ENCODE data around the gene SV2C.
A peak's percentile ranks its signal among the peaks of the same experiment; 100 is the strongest.
"Not testable (repeated sequence)": the region's sequence is repeated elsewhere in the genome, so short reads cannot be mapped to it uniquely, and the experiment has no call there.

The SV2C gene

DNA sequence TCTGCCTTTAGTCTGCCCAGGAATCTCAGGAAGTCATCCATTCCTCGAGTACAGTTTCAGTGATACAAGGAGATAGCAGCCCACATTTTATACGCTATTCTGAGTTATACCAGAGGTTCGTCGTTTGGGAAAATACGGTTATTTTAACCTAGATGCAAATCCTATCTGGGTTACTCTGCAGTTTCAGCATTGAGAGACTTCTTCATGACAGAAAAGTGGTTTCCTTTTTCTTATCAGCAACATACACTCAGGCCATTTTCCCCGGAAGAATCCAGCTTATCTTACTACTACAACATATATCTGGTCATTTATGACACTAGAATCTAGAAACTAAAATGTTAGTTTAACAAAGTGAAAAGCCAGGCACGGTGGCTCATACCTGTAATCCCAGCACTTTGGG lies 236.5 kb downstream of the SV2C start:
- Histone ChIP-seq H3K36me3 (ENCODE audit: insufficient read depth, low read length) (no peaks in the 10 kb centered on the region), H3K9ac (ENCODE audit: low read depth, low read length, poor library complexity, severe bottlenecking) (peak overlapping the region; percentile 2), H4K20me1 (ENCODE audit: insufficient read depth, low read length, poor library complexity, severe bottlenecking) (no peaks in the 10 kb centered on the region), H3K4me1 (ENCODE audit: insufficient read depth, low read length, poor library complexity, severe bottlenecking) (peaks cover 29% of the 10 kb centered on the region), H2AFZ (ENCODE audit: low read length) (no peak overlapping the region), H3K4me3 (ENCODE audit: low read length, poor library complexity, severe bottlenecking) (peak overlapping the region; percentile 57), H3F3A (ENCODE audit: low read depth) (no peaks in the 10 kb centered on the region), H3K4me2 (ENCODE audit: low read depth, low read length, poor library complexity, severe bottlenecking) (peak overlapping the region; percentile 68), H3K9me3 (ENCODE audit: insufficient read depth, low read depth, low read length) (no peaks in the 10 kb centered on the region), H3K9me2 (replicated peaks; ENCODE audit: low read depth, low read length) (no peaks in the 10 kb centered on the region), H3K79me2 (ENCODE audit: insufficient read depth, low read length) (no peaks in the 10 kb centered on the region), H3K27me3 (ENCODE audit: insufficient read depth, low read length, poor library complexity, severe bottlenecking) (no peaks in the 10 kb centered on the region)
- TF ChIP-seq CTCF (conservative IDR thresholded peaks at IDR 0.05; ENCODE audit: low read length) (no peak), EZH2phosphoT487 (IDR thresholded peaks at IDR 0.05; ENCODE audit: borderline replicate concordance) (no peak)

GRCh38 chr5:76323494-76323893 lies 240.3 kb downstream of the SV2C start:
- H3K4me3 ChIP-seq (ENCODE audit: low read length, poor library complexity, severe bottlenecking); H3K36me3 ChIP-seq (ENCODE audit: insufficient read depth, low read length); H2AFZ ChIP-seq (ENCODE audit: low read length); H3F3A ChIP-seq (ENCODE audit: low read depth); H3K79me2 ChIP-seq (ENCODE audit: insufficient read depth, low read length); H3K9me3 ChIP-seq (ENCODE audit: insufficient read depth, low read depth, low read length); H3K27me3 ChIP-seq (ENCODE audit: insufficient read depth, low read length, poor library complexity, severe bottlenecking); H3K9me2 ChIP-seq (replicated peaks; ENCODE audit: low read depth, low read length); H3K9ac ChIP-seq (ENCODE audit: low read depth, low read length, poor library complexity, severe bottlenecking); H4K20me1 ChIP-seq (ENCODE audit: insufficient read depth, low read length, poor library complexity, severe bottlenecking); H3K4me2 ChIP-seq (ENCODE audit: low read depth, low read length, poor library complexity, severe bottlenecking): not testable (repeated sequence)
- H3K4me1 ChIP-seq (ENCODE audit: insufficient read depth, low read length, poor library complexity, severe bottlenecking) = peaks cover 62% of the 10 kb centered on the region

GRCh38 chr5:76325326-76325725 lies 242.1 kb downstream of the SV2C start:
- H3K9me2 ChIP-seq (replicated peaks; ENCODE audit: low read depth, low read length) = no peaks in the 10 kb centered on the region
- no peaks in the 10 kb centered on the region for H3K27me3 ChIP-seq (ENCODE audit: insufficient read depth, low read length, poor library complexity, severe bottlenecking)
- H3K4me3 ChIP-seq (ENCODE audit: low read length, poor library complexity, severe bottlenecking) = peak overlapping the region; percentile 21
- no peak for TF ChIP-seq EZH2phosphoT487 (IDR thresholded peaks at IDR 0.05; ENCODE audit: borderline replicate concordance)
- no peak for TF ChIP-seq CTCF (conservative IDR thresholded peaks at IDR 0.05; ENCODE audit: low read length)
- H3K36me3 ChIP-seq (ENCODE audit: insufficient read depth, low read length) = no peaks in the 10 kb centered on the region
- H4K20me1 ChIP-seq (ENCODE audit: insufficient read depth, low read length, poor library complexity, severe bottlenecking) = no peaks in the 10 kb centered on the region
- H3K4me1 ChIP-seq (ENCODE audit: insufficient read depth, low read length, poor library complexity, severe bottlenecking) = peaks cover 56% of the 10 kb centered on the region
- H3K9me3 ChIP-seq (ENCODE audit: insufficient read depth, low read depth, low read length) = no peaks in the 10 kb centered on the region
- peak overlapping the region; percentile 24 for H3K9ac ChIP-seq (ENCODE audit: low read depth, low read length, poor library complexity, severe bottlenecking)
- H3F3A ChIP-seq (ENCODE audit: low read depth) = no peaks in the 10 kb centered on the region; the same call in 1 of the 2 replicates
- peak overlapping the region; percentile 65 for H3K4me2 ChIP-seq (ENCODE audit: low read depth, low read length, poor library complexity, severe bottlenecking)
- H3K79me2 ChIP-seq (ENCODE audit: insufficient read depth, low read length) = no peaks in the 10 kb centered on the region
- H2AFZ ChIP-seq (ENCODE audit: low read length) = peak overlapping the region; percentile 62; the same call in 1 of the 2 replicates

- H3K9ac ChIP-seq (ENCODE audit: low read depth, low read length, poor library complexity, severe bottlenecking) = peak overlapping the region; percentile 24
- no peaks in the 10 kb centered on the region for H3K36me3 ChIP-seq (ENCODE audit: insufficient read depth, low read length)
- no peaks in the 10 kb centered on the region for H3K79me2 ChIP-seq (ENCODE audit: insufficient read depth, low read length)
- peaks cover 54% of the 10 kb centered on the region for H3K4me1 ChIP-seq (ENCODE audit: insufficient read depth, low read length, poor library complexity, severe bottlenecking)
- H3K27me3 ChIP-seq (ENCODE audit: insufficient read depth, low read length, poor library complexity, severe bottlenecking) = no peaks in the 10 kb centered on the region
- no peak for TF ChIP-seq CTCF (conservative IDR thresholded peaks at IDR 0.05; ENCODE audit: low read length)
- TF ChIP-seq EZH2phosphoT487 (IDR thresholded peaks at IDR 0.05; ENCODE audit: borderline replicate concordance) = no peak
- no peaks in the 10 kb centered on the region for H3K9me2 ChIP-seq (replicated peaks; ENCODE audit: low read depth, low read length)
- no peaks in the 10 kb centered on the region for H4K20me1 ChIP-seq (ENCODE audit: insufficient read depth, low read length, poor library complexity, severe bottlenecking)
- peak overlapping the region; percentile 65 for H3K4me2 ChIP-seq (ENCODE audit: low read depth, low read length, poor library complexity, severe bottlenecking)
- peak overlapping the region; percentile 62; the same call in 1 of the 2 replicates for H2AFZ ChIP-seq (ENCODE audit: low read length)
- H3K9me3 ChIP-seq (ENCODE audit: insufficient read depth, low read depth, low read length) = no peaks in the 10 kb centered on the region
- no peaks in the 10 kb centered on the region; the same call in 1 of the 2 replicates for H3F3A ChIP-seq (ENCODE audit: low read depth)
- H3K4me3 ChIP-seq (ENCODE audit: low read length, poor library complexity, severe bottlenecking) = peak overlapping the region; percentile 21
Measured at GRCh38 chr5:76325876-76326491, 242.8 kb downstream of the SV2C start.

All from Loucy (cell line).